Measurements from ENCODE around the gene ZFYVE19. TPM values are rescaled to one million over a fixed set of nuclear protein-coding genes. Genes with fewer than 3 reads are reported as not detected.

The ZFYVE19 gene
- total RNA-seq, 4 donors from 2014 or later = 16.5 to 33.4 (median 28.9) TPM

DNA sequence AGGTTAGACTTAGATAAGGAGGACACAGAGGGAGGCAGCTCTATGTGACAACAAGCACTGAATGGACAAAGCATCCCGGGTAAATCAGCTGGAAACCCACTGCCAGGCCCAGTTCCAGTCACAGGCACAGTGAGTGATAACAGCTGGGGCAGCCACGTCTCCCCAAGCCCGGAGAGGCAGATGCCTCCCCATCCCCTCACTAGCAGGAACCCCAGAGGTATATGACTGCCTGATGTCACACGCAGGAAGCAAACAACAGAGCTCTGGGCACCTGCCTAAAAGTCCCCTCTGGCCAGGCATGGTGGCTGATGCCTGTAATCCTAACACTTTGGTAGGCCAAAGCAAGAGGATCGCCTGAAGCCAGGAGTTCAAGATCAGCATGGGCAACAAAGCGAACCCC, 18.9 kb upstream of the ZFYVE19 start:
- Histone ChIP-seq H3K36me3 (peaks cover 0 to 17% (median 0%) of the 10 kb centered on the region in 3 donors), H3K4me3 (no peak overlapping the region), H3K4me1 (peaks cover 35 to 81% (median 40%) of the 10 kb centered on the region in 3 donors), H3K27me3 (no peaks in the 10 kb centered on the region), H3K27ac (peak overlapping the region; percentile 72 to 86 (median 79)), H3K9me3 (no peaks in the 10 kb centered on the region)
- no peak for DNase-seq
- intact Hi-C loops (cut with DNase I) = no loop called here
- WGBS, 2 donors = 36 to 52% methylated on average over 4 to 5 of the region's 6 CpGs
- TF ChIP-seq POLR2A (IDR thresholded peaks at IDR 0.05) = no peak
- no peak for TF ChIP-seq CTCF (IDR thresholded peaks at IDR 0.05)

- no peaks in the 10 kb centered on the region for H3K9me3 ChIP-seq
- peaks cover 43 to 93% (median 46%) of the 10 kb centered on the region in 3 donors for H3K4me1 ChIP-seq
- WGBS, 2 donors = 77 to 85% methylated on average over 5 of the region's 5 CpGs
- intact Hi-C loops (cut with DNase I) = no loop called here
- H3K27ac ChIP-seq = peak overlapping the region in 3 of 4 donors; percentile 22 to 68 (median 26)
- peaks cover 0 to 17% (median 0%) of the 10 kb centered on the region in 3 donors for H3K36me3 ChIP-seq
- TF ChIP-seq POLR2A (IDR thresholded peaks at IDR 0.05) (no peak), CTCF (IDR thresholded peaks at IDR 0.05) (no peak)
- DNase-seq = no peak
- H3K4me3 ChIP-seq = no peak overlapping the region
- H3K27me3 ChIP-seq = no peaks in the 10 kb centered on the region
Measured at GRCh38 chr15:40789119-40789518, 17.8 kb upstream of the ZFYVE19 start.

GRCh38 chr15:40789999-40790398, 16.9 kb upstream of the ZFYVE19 start:
- no peak for DNase-seq
- WGBS, 2 donors = 94 to 97% methylated on average over 6 to 8 of the region's 8 CpGs
- Histone ChIP-seq H3K27ac (peak overlapping the region in 3 of 4 donors; percentile 71 to 76 (median 72)), H3K9me3 (no peaks in the 10 kb centered on the region), H3K27me3 (no peaks in the 10 kb centered on the region), H3K4me1 (peaks cover 43 to 97% (median 46%) of the 10 kb centered on the region in 3 donors), H3K36me3 (peaks cover 0 to 17% (median 0%) of the 10 kb centered on the region in 3 donors), H3K4me3 (no peak overlapping the region)
- intact Hi-C loops (cut with DNase I) = no loop called here
- no peak for TF ChIP-seq POLR2A (IDR thresholded peaks at IDR 0.05)
- no peak for TF ChIP-seq CTCF (IDR thresholded peaks at IDR 0.05)

- no peak for TF ChIP-seq POLR2A (IDR thresholded peaks at IDR 0.05)
- no peak for TF ChIP-seq CTCF (IDR thresholded peaks at IDR 0.05)
- no peak for DNase-seq
- H3K36me3 ChIP-seq = peaks cover 0 to 17% (median 0%) of the 10 kb centered on the region in 3 donors
- H3K27me3 ChIP-seq = no peaks in the 10 kb centered on the region
- intact Hi-C loops (cut with DNase I) = no loop called here
- H3K4me1 ChIP-seq = peaks cover 48 to 97% (median 48%) of the 10 kb centered on the region in 3 donors
- 35 to 58% methylated on average over 3 of the region's 3 CpGs for WGBS, 2 donors
- H3K27ac ChIP-seq = peak overlapping the region; percentile 24 to 76 (median 72)
- no peak overlapping the region for H3K4me3 ChIP-seq
- H3K9me3 ChIP-seq = no peaks in the 10 kb centered on the region
Measured at GRCh38 chr15:40790718-40791117, 16.2 kb upstream of the ZFYVE19 start.

- Histone ChIP-seq H3K4me3 (no peak overlapping the region), H3K9me3 (no peaks in the 10 kb centered on the region), H3K27me3 (no peaks in the 10 kb centered on the region), H3K4me1 (peaks cover 35 to 97% (median 38%) of the 10 kb centered on the region in 3 donors), H3K27ac (peak overlapping the region in 2 of 4 donors; percentile 29 to 62), H3K36me3 (peaks cover 0 to 17% (median 0%) of the 10 kb centered on the region in 3 donors)
- no peak for TF ChIP-seq POLR2A (IDR thresholded peaks at IDR 0.05)
- TF ChIP-seq CTCF (IDR thresholded peaks at IDR 0.05) = no peak
- no peak for DNase-seq
- WGBS, 2 donors = 86 to 93% methylated on average over 3 of the region's 3 CpGs
- intact Hi-C loops (cut with DNase I) = no loop called here
Measured at GRCh38 chr15:40792394-40792793, 14.5 kb upstream of the ZFYVE19 start.
